ENCODE measurements around the gene CIT. TPM values are rescaled to one million over a fixed set of nuclear protein-coding genes. Genes with fewer than 3 reads are reported as not detected.

Gene CIT
- total RNA-seq, 4 donors from 2014 or later = under 0.01 to 28.1 (median 5.8) TPM

GRCh38 chr12:119676022-119676421 is 201.1 kb downstream of the CIT start:
- H3K4me3 ChIP-seq = no peak overlapping the region
- H3K27ac ChIP-seq = no peak overlapping the region
- no peaks in the 10 kb centered on the region for H3K27me3 ChIP-seq
- intact Hi-C loops (cut with DNase I; ENCODE audit: low total_unique reads) = no loop called here
- no peaks in the 10 kb centered on the region for H3K36me3 ChIP-seq
- TF ChIP-seq CTCF (IDR thresholded peaks at IDR 0.05) = no peak
- TF ChIP-seq POLR2A (IDR thresholded peaks at IDR 0.05) = no peak
- no peaks in the 10 kb centered on the region for H3K4me1 ChIP-seq
- DNase-seq = no peak
- no peaks in the 10 kb centered on the region for H3K9me3 ChIP-seq

DNA sequence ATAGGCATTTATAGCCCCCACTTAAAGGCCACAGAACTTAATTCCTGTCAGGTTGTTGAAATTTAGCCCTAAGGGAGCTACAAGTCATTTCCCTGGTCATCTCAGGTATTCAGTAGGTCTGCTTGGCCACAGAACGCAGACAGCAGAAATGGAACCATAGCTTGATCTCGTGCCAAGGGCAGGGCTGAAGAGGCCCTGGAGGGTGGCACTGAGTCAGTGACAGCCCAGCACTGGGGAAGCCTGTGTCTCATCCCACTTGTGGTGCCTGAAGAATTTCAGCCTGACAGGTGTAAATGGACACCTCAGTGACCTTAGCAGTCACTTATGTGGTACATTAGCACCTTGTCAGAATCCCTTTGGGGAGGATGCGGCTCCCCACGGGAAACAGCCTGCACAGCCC is 202.6 kb downstream of the CIT start:
- peaks cover 0 to 3% of the 10 kb centered on the region in 2 donors for H3K4me1 ChIP-seq
- peak overlapping the region; percentile 29 to 44 for H3K27ac ChIP-seq
- H3K9me3 ChIP-seq = no peaks in the 10 kb centered on the region
- intact Hi-C loops (cut with DNase I; ENCODE audit: low total_unique reads) = no loop called here
- DNase-seq = no peak
- H3K4me3 ChIP-seq = no peak overlapping the region
- no peaks in the 10 kb centered on the region for H3K27me3 ChIP-seq
- TF ChIP-seq CTCF (IDR thresholded peaks at IDR 0.05) (no peak), POLR2A (IDR thresholded peaks at IDR 0.05) (no peak)
- H3K36me3 ChIP-seq = no peaks in the 10 kb centered on the region

GRCh38 chr12:119673634-119674033 is 203.5 kb downstream of the CIT start:
- intact Hi-C loops (cut with DNase I; ENCODE audit: low total_unique reads) = no loop called here

GRCh38 chr12:119672194-119672593 is 204.9 kb downstream of the CIT start:
- intact Hi-C loops (cut with DNase I; ENCODE audit: low total_unique reads) = no loop called here
- H3K27ac ChIP-seq = peak overlapping the region in 1 of 2 donors; percentile 70

More at GRCh38 chr12:119673634-119674033, 203.5 kb downstream of the CIT start:
- no peak for TF ChIP-seq CTCF (IDR thresholded peaks at IDR 0.05)
- no peak for TF ChIP-seq POLR2A (IDR thresholded peaks at IDR 0.05)
- peak in 1 of 2 donors; percentile 44 for DNase-seq
- H3K4me3 ChIP-seq = no peak overlapping the region
- H3K27me3 ChIP-seq = no peaks in the 10 kb centered on the region
- H3K9me3 ChIP-seq = no peaks in the 10 kb centered on the region
- peak overlapping the region; percentile 29 to 70 for H3K27ac ChIP-seq
- no peaks in the 10 kb centered on the region for H3K36me3 ChIP-seq
- peaks cover 0 to 3% of the 10 kb centered on the region in 2 donors for H3K4me1 ChIP-seq

DNA sequence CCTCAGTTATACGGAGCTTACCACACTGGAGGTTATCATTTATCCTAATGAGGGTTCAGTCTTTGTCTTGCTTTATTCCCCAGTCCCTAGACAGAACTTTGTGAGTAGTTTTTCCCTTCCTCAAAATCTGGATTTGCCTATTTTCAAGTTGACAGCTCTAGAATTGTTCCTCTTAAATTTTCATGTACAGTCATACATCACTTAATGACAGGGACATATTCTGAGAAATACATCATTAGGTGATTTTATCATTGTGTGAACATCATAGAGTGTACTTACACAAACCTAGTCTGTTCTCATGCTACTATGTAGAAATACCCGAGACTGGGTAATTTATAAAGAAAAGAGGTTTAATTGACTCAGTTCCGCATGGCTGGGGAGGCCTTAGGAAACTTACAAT is 206.1 kb downstream of the CIT start:
- no peaks in the 10 kb centered on the region for H3K9me3 ChIP-seq
- H3K36me3 ChIP-seq = no peaks in the 10 kb centered on the region
- DNase-seq = no peak
- no peak overlapping the region for H3K27ac ChIP-seq
- peaks cover 0 to 3% of the 10 kb centered on the region in 2 donors for H3K4me1 ChIP-seq
- no peak for TF ChIP-seq CTCF (IDR thresholded peaks at IDR 0.05)
- TF ChIP-seq POLR2A (IDR thresholded peaks at IDR 0.05) = no peak
- no peak overlapping the region for H3K4me3 ChIP-seq
- H3K27me3 ChIP-seq = no peaks in the 10 kb centered on the region
- intact Hi-C loops (cut with DNase I; ENCODE audit: low total_unique reads) = no loop called here

More at GRCh38 chr12:119672194-119672593, 204.9 kb downstream of the CIT start:
- no peaks in the 10 kb centered on the region for H3K36me3 ChIP-seq
- no peak for DNase-seq
- no peaks in the 10 kb centered on the region for H3K27me3 ChIP-seq
- H3K4me3 ChIP-seq = no peak overlapping the region
- peaks cover 0 to 3% of the 10 kb centered on the region in 2 donors for H3K4me1 ChIP-seq
- TF ChIP-seq POLR2A (IDR thresholded peaks at IDR 0.05) (no peak), CTCF (IDR thresholded peaks at IDR 0.05) (no peak)
- no peaks in the 10 kb centered on the region for H3K9me3 ChIP-seq
